ENCODE measurements around the gene ELN. TPM values are rescaled to one million over a fixed set of nuclear protein-coding genes. Genes with fewer than 3 reads are reported as not detected.

Gene ELN
- total and polyA plus RNA-seq, 2 of the 8 experiments (the other 6 are each of a cell fraction or from before 2014, with no cell fraction given), result 5.1 to 5.6 TPM

DNA sequence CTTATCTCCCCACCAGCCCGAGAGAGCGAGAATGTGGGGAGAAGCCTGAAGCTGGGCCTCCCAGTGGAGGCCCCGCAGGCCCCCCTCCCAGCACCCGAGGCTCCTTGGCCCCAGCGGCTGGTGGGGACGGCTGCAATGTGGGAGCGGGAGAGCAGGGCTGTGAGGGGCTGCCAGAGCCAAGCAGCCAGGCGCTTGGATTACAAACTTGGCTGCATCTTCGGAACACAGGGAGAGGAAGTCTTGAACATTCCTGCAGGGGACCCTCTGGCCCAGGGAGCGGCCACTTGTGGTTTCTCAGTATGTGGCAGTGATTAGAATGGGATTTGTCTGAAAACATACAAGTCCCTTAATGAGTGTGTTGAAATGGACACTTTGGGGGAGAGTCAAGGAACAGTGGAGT, 23.2 kb downstream of the ELN start (continued):
- TF ChIP-seq, protein P1, sequence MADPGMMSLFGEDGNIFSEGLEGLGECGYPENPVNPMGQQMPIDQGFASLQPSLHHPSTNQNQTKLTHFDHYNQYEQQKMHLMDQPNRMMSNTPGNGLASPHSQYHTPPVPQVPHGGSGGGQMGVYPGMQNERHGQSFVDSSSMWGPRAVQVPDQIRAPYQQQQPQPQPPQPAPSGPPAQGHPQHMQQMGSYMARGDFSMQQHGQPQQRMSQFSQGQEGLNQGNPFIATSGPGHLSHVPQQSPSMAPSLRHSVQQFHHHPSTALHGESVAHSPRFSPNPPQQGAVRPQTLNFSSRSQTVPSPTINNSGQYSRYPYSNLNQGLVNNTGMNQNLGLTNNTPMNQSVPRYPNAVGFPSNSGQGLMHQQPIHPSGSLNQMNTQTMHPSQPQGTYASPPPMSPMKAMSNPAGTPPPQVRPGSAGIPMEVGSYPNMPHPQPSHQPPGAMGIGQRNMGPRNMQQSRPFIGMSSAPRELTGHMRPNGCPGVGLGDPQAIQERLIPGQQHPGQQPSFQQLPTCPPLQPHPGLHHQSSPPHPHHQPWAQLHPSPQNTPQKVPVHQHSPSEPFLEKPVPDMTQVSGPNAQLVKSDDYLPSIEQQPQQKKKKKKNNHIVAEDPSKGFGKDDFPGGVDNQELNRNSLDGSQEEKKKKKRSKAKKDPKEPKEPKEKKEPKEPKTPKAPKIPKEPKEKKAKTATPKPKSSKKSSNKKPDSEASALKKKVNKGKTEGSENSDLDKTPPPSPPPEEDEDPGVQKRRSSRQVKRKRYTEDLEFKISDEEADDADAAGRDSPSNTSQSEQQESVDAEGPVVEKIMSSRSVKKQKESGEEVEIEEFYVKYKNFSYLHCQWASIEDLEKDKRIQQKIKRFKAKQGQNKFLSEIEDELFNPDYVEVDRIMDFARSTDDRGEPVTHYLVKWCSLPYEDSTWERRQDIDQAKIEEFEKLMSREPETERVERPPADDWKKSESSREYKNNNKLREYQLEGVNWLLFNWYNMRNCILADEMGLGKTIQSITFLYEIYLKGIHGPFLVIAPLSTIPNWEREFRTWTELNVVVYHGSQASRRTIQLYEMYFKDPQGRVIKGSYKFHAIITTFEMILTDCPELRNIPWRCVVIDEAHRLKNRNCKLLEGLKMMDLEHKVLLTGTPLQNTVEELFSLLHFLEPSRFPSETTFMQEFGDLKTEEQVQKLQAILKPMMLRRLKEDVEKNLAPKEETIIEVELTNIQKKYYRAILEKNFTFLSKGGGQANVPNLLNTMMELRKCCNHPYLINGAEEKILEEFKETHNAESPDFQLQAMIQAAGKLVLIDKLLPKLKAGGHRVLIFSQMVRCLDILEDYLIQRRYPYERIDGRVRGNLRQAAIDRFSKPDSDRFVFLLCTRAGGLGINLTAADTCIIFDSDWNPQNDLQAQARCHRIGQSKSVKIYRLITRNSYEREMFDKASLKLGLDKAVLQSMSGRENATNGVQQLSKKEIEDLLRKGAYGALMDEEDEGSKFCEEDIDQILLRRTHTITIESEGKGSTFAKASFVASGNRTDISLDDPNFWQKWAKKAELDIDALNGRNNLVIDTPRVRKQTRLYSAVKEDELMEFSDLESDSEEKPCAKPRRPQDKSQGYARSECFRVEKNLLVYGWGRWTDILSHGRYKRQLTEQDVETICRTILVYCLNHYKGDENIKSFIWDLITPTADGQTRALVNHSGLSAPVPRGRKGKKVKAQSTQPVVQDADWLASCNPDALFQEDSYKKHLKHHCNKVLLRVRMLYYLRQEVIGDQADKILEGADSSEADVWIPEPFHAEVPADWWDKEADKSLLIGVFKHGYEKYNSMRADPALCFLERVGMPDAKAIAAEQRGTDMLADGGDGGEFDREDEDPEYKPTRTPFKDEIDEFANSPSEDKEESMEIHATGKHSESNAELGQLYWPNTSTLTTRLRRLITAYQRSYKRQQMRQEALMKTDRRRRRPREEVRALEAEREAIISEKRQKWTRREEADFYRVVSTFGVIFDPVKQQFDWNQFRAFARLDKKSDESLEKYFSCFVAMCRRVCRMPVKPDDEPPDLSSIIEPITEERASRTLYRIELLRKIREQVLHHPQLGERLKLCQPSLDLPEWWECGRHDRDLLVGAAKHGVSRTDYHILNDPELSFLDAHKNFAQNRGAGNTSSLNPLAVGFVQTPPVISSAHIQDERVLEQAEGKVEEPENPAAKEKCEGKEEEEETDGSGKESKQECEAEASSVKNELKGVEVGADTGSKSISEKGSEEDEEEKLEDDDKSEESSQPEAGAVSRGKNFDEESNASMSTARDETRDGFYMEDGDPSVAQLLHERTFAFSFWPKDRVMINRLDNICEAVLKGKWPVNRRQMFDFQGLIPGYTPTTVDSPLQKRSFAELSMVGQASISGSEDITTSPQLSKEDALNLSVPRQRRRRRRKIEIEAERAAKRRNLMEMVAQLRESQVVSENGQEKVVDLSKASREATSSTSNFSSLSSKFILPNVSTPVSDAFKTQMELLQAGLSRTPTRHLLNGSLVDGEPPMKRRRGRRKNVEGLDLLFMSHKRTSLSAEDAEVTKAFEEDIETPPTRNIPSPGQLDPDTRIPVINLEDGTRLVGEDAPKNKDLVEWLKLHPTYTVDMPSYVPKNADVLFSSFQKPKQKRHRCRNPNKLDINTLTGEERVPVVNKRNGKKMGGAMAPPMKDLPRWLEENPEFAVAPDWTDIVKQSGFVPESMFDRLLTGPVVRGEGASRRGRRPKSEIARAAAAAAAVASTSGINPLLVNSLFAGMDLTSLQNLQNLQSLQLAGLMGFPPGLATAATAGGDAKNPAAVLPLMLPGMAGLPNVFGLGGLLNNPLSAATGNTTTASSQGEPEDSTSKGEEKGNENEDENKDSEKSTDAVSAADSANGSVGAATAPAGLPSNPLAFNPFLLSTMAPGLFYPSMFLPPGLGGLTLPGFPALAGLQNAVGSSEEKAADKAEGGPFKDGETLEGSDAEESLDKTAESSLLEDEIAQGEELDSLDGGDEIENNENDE (IDR thresholded peaks at IDR 0.05; ENCODE audit: insufficient replicate concordance, low read length), result no peak
- no peak for TF ChIP-seq CTBP2 (IDR thresholded peaks at IDR 0.05; ENCODE audit: borderline replicate concordance, insufficient read depth, insufficient read length, low read length)
- TF ChIP-seq SIN3A (conservative IDR thresholded peaks at IDR 0.05 in 1 of 2, IDR thresholded peaks at IDR 0.05 in 1 of 2; ENCODE audit: low read depth in 1 of 2, low read length in 2 of 2), result no peak
- no peak for TF ChIP-seq BRCA1 (IDR thresholded peaks at IDR 0.05; ENCODE audit: low read depth, low read length)
- TF ChIP-seq, protein P2, sequence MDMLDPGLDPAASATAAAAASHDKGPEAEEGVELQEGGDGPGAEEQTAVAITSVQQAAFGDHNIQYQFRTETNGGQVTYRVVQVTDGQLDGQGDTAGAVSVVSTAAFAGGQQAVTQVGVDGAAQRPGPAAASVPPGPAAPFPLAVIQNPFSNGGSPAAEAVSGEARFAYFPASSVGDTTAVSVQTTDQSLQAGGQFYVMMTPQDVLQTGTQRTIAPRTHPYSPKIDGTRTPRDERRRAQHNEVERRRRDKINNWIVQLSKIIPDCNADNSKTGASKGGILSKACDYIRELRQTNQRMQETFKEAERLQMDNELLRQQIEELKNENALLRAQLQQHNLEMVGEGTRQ (IDR thresholded peaks at IDR 0.05; ENCODE audit: low read length), result no peak
- no peak for TF ChIP-seq POLR2AphosphoS5 (IDR thresholded peaks at IDR 0.05; ENCODE audit: low read depth, low read length)
- no peak for TF ChIP-seq SRF (IDR thresholded peaks at IDR 0.05; ENCODE audit: low read depth, low read length)
- TF ChIP-seq KDM1A (IDR thresholded peaks at IDR 0.05; ENCODE audit: borderline replicate concordance, low read length), result no peak
